GM12874 (cell line): ENCODE measurements around the gene AGBL1.

Source experiments
- TF ChIP-seq, protein P1 (sequence below): IDR thresholded peaks from 2 replicates; pipeline ENCODE4 v1.5.1; 2011; ENCODE audit warnings: low read depth, mild to moderate bottlenecking, control low read depth, low read length, moderate library complexity; ENCODE audit not compliant: insufficient read depth

Gene AGBL1

DNA sequence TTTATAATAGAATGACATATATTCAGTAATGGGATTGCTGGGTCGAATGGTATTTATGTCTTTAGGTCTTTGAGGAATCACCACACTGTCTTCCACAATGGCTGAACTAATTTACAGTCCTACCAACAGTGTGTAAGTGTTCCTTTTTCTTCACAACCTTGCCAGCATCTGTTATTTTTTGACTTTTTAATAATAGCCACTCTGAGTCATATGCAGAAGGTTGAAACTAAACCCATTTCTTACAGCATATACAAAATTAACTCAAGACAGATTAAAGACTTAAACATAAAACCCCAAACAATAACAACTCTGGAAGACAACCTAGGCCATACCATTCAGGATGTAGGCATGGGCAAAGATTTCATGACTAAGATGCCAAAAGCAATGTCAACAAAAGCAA, 671.4 kb downstream of the AGBL1 start:
- TF ChIP-seq, protein P1, sequence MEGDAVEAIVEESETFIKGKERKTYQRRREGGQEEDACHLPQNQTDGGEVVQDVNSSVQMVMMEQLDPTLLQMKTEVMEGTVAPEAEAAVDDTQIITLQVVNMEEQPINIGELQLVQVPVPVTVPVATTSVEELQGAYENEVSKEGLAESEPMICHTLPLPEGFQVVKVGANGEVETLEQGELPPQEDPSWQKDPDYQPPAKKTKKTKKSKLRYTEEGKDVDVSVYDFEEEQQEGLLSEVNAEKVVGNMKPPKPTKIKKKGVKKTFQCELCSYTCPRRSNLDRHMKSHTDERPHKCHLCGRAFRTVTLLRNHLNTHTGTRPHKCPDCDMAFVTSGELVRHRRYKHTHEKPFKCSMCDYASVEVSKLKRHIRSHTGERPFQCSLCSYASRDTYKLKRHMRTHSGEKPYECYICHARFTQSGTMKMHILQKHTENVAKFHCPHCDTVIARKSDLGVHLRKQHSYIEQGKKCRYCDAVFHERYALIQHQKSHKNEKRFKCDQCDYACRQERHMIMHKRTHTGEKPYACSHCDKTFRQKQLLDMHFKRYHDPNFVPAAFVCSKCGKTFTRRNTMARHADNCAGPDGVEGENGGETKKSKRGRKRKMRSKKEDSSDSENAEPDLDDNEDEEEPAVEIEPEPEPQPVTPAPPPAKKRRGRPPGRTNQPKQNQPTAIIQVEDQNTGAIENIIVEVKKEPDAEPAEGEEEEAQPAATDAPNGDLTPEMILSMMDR = no peak

DNA sequence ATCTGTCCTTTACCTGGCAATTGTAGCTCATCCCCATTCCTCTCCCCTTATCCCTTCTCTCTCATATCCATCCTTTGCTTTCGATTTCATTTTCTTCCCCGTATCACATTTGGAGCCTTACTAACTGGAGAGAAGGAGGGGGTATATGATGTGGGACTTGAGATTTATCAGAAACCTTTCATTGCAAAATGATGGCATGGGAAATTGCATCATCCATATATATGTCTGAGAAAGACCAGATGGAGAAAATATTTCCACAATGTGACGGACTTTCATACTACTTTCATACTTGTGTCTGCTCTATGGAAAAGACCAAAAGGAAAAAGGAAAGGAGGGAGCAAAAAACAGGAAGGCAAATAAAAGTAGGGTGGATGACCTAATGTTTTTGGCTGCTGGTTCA, 675.2 kb downstream of the AGBL1 start:
- TF ChIP-seq, protein P1 = no peak

DNA sequence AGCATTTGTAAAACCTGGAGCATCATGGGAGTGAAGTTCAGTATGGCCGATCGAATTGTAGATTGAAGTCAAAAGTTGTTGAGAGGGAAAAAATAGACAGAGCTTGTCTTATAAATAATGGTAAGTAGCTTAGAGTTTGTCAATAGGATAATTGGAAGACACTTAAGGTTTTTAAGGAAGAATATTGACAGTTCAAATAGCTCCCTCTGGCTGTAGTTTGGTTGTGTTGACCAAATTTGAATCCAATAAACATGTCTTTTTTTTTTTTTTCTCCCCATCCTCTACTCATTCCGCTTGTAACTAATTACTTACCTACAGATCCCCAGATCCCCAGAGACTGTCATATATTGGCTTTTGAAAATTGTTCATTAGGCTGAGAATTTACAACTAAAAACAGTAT, 677.0 kb downstream of the AGBL1 start:
- TF ChIP-seq, protein P1 = no peak

DNA sequence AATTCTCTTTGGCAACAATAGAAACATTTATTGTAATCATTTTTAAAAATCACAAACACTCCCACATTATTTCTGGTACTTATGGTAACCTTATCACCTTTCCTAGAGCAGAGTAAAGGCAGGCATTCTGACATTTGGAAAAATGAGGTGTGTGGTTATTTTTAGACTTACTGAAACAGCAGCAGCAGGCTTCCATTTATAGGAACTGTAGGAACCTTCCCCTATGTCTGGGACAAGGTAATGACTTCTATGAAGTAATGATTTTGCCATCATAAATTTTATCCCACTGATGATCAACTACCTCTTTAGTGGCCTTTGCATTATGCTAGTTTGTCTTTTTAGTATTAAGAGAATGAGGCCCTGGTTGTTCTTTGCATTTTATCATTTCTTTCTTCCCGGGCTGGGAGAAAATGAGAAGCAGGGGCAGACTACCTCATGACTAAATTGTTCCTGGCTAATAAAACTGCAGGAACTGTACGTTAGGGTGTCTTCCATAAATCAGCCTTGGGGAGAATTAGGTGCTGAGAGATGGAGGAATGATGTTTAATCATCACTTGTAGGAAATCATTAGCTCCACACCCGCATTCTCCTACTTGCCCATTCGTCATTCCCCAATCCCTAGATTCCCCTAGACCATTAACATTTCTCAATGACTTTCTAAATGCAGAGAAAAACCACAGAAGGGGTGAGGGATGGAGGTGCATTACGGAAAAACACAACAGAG, 680.3 kb downstream of the AGBL1 start:
- TF ChIP-seq, protein P1 = no peak

DNA sequence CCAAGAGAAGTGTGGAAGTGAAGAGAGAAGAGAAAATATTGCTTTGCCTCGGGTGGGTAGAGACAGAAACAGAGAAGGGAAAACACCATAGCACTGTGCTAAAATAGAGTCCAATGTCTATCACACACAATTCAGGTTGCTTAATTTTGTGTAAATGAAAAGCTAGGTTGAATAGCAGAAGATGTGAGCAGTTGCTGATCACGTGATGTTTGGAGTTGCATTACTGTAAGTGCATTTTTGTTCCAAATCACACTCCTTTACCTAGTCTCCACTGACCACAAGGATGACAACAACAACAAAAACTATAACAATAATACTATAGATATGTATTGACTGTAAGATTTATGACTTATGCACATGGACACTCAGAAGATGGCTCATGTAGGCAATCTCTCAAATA, 683.2 kb downstream of the AGBL1 start:
- TF ChIP-seq, protein P1 = no peak

DNA sequence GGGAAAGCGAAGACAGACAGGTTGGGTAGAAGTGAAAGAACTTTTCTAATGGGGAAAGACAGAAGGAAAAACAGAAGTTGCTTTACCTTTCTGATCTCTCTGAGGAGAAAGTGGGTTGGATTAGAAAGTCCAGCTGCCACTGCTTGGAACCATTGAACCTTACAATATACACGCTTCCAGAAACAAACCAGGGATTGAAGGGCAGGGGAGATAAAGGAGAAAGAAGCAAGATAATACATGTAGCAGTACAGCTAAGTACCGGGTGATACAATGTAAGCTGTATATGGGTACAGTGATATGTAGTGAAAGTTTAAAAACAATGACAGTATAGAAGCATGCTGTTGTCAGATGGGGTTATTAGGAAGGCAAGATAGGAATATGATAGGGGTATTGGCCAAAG, 684.4 kb downstream of the AGBL1 start:
- TF ChIP-seq, protein P1 = no peak

DNA sequence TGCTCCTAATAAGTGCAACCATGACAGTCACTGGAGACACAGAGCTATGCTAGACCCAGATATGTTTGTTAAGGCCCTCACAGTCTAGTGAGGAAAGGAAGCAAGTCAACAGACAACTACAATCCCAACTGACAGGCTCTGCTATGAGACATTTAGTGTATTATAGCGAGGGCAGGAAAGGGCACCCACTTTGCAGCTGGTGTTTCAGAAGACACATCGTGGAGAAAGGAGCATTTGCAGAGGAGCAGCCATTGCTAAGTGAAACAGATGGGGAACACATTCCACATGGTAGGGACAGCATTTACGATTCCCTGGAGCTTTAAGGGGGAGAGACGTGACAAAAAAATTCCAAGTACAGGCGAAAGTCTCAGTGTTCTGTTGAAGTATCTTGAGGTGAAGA, 685.6 kb downstream of the AGBL1 start:
- TF ChIP-seq, protein P1 = no peak
